PC-3 (cell line): ENCODE results near the gene RIC1.

Experiments
- CTCF ChIP-seq: fragments of 300-600 bp; sonication (generic); conservative IDR thresholded peaks from 2 replicates; pipeline ENCODE4 v1.5.1; 2017; ENCODE audit warnings: antibody characterized with exemption, low read depth, mild to moderate bottlenecking, low read length
- EZH2 ChIP-seq: fragments of 300-600 bp; sonication (generic); IDR thresholded peaks from one replicate; pipeline ENCODE4 v1.6.1; 2017; ENCODE audit warnings: antibody characterized with exemption, mild to moderate bottlenecking, low read length; ENCODE audit not compliant: unreplicated experiment
- EZH2phosphoT487 ChIP-seq: fragments of 300-600 bp; sonication (generic); IDR thresholded peaks from 2 replicates; pipeline ENCODE4 v1.6.1; 2018; ENCODE audit warnings: mild to moderate bottlenecking, antibody characterized with exemption, low read length, borderline replicate concordance

- no peak for TF ChIP-seq CTCF
- TF ChIP-seq EZH2: no peak
- TF ChIP-seq EZH2phosphoT487: no peak
These were observed 190.3 kb downstream of the RIC1 start for GRCh38 chr9:5819174-5819573.
